ENCODE measurements around the gene PASD1.

DNA sequence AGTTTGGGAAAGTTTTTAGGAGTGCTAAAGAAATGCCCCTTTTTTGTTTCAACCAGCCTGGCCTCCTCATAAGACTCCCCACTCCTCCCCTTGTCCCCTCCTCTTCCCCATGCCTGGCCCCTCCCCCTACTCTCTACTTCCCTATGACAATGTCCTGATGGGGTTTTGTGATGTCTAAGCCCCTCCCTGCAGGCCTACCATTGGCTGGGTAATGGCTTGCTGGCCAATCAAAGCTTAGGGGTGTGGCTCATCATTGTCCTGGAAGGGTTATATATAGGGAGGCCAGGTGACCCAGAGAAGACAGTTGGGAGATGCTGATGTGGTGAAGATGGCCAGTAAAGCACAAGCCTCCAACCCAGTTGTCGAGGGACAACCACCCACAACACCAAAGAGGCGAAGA lies 48.2 kb upstream of the PASD1 start:
- TF ChIP-seq, protein P1, sequence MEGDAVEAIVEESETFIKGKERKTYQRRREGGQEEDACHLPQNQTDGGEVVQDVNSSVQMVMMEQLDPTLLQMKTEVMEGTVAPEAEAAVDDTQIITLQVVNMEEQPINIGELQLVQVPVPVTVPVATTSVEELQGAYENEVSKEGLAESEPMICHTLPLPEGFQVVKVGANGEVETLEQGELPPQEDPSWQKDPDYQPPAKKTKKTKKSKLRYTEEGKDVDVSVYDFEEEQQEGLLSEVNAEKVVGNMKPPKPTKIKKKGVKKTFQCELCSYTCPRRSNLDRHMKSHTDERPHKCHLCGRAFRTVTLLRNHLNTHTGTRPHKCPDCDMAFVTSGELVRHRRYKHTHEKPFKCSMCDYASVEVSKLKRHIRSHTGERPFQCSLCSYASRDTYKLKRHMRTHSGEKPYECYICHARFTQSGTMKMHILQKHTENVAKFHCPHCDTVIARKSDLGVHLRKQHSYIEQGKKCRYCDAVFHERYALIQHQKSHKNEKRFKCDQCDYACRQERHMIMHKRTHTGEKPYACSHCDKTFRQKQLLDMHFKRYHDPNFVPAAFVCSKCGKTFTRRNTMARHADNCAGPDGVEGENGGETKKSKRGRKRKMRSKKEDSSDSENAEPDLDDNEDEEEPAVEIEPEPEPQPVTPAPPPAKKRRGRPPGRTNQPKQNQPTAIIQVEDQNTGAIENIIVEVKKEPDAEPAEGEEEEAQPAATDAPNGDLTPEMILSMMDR (IDR thresholded peaks at IDR 0.05; ENCODE audit: borderline replicate concordance, extremely low read depth, low read length, poor library complexity, severe bottlenecking) = no peak
- no peak for TF ChIP-seq EZH2 (IDR thresholded peaks at IDR 0.05; ENCODE audit: borderline replicate concordance, low read depth, low read length, severe bottlenecking)
